ENCODE measurements around the gene TMEM117. TPM values are rescaled to one million over a fixed set of nuclear protein-coding genes. Genes with fewer than 3 reads are reported as not detected.

TMEM117 gene
- total RNA-seq, 1 donor from 2014 or later, result 0.80 TPM

DNA sequence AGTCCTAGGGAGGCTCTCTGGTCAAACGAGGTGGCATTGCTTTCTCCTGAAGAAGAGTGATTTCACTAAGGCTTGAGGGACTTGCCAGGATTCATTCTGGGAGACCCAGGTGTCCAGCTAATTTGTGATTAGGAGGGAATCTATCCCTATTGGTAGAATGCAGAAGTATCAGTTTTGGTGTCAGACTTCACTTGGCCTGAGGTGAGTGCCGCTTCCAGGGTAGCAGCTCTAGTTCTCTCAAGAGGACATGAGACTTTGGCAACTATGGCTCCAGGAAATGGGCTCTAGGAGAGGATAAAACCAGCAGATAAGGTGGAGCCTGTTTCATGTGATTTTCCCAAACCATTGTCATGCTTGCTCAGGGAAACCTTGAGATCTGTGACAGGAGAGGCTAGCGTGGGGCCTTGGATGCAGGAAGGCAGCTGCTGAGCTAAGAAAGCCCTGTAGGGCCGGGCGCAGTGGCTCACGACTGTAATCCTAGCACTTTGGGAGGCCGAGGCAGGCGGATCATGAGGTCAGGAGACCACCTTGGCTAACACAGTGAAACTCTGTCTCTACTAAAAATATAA lies 11.6 kb upstream of the TMEM117 start:
- DNase-seq (ENCODE audit: low spot score), result no peak
- Mint-ChIP-seq H3K4me3 (ENCODE audit: unreplicated experiment) (no peak overlapping the region), H3K9me3 (ENCODE audit: unreplicated experiment) (no peaks in the 10 kb centered on the region), H3K27me3 (ENCODE audit: unreplicated experiment) (no peaks in the 10 kb centered on the region), H3K4me1 (ENCODE audit: unreplicated experiment) (no peaks in the 10 kb centered on the region), H3K36me3 (ENCODE audit: low read depth, unreplicated experiment) (no peaks in the 10 kb centered on the region), H3K27ac (ENCODE audit: unreplicated experiment) (no peak overlapping the region)
- TF ChIP-seq, protein P1, sequence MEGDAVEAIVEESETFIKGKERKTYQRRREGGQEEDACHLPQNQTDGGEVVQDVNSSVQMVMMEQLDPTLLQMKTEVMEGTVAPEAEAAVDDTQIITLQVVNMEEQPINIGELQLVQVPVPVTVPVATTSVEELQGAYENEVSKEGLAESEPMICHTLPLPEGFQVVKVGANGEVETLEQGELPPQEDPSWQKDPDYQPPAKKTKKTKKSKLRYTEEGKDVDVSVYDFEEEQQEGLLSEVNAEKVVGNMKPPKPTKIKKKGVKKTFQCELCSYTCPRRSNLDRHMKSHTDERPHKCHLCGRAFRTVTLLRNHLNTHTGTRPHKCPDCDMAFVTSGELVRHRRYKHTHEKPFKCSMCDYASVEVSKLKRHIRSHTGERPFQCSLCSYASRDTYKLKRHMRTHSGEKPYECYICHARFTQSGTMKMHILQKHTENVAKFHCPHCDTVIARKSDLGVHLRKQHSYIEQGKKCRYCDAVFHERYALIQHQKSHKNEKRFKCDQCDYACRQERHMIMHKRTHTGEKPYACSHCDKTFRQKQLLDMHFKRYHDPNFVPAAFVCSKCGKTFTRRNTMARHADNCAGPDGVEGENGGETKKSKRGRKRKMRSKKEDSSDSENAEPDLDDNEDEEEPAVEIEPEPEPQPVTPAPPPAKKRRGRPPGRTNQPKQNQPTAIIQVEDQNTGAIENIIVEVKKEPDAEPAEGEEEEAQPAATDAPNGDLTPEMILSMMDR (IDR thresholded peaks at IDR 0.05; ENCODE audit: unreplicated experiment), result no peak

DNA sequence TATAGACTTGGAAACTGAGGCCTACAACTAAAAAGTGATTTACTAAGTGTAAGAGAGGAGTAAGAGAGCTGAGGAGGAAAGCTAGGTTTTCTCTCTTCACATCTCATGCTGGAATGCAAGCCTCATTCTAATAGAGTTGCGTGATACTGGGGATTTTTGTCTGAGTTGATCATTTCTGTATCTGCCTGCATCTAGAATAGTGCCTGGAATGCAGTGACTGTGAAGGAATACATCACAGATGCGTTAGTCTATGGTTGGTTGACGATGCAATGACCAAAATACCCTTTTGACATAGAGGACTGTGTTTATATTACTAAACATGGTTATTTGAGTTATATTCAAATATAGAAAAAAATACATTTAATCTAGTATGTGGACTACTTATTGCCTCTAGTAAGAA lies 9.2 kb upstream of the TMEM117 start:
- no peaks in the 10 kb centered on the region for H3K4me1 Mint-ChIP-seq (ENCODE audit: unreplicated experiment)
- TF ChIP-seq, protein P1 (IDR thresholded peaks at IDR 0.05; ENCODE audit: unreplicated experiment), result no peak
- no peak overlapping the region for H3K4me3 Mint-ChIP-seq (ENCODE audit: unreplicated experiment)
- no peak overlapping the region for H3K27ac Mint-ChIP-seq (ENCODE audit: unreplicated experiment)
- DNase-seq (ENCODE audit: low spot score), result no peak
- H3K9me3 Mint-ChIP-seq (ENCODE audit: unreplicated experiment), result no peaks in the 10 kb centered on the region
- H3K36me3 Mint-ChIP-seq (ENCODE audit: low read depth, unreplicated experiment), result no peaks in the 10 kb centered on the region
- H3K27me3 Mint-ChIP-seq (ENCODE audit: unreplicated experiment), result peaks cover 2% of the 10 kb centered on the region

DNA sequence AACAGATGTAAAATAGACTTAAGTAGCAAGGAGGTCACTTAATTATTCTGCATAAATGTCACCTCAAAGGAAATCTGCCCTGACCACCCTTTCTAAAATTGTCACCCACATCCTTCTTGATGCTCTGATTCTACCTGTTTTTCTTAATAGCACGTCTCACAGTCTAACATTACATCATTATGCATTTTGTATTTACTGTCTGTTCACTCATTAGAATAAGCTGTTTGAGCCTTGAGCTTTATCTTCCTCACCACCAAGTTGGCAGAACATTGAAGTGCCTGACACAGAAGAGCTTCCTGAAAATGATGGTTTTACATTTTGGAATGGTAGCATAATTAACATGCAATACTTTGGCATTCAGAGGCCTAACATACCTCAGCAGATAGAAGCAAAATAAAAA lies 8.8 kb upstream of the TMEM117 start:
- H3K27me3 Mint-ChIP-seq (ENCODE audit: unreplicated experiment), result peaks cover 2% of the 10 kb centered on the region
- H3K27ac Mint-ChIP-seq (ENCODE audit: unreplicated experiment), result no peak overlapping the region
- H3K4me3 Mint-ChIP-seq (ENCODE audit: unreplicated experiment), result no peak overlapping the region
- no peak for DNase-seq (ENCODE audit: low spot score)
- no peaks in the 10 kb centered on the region for H3K36me3 Mint-ChIP-seq (ENCODE audit: low read depth, unreplicated experiment)
- no peaks in the 10 kb centered on the region for H3K9me3 Mint-ChIP-seq (ENCODE audit: unreplicated experiment)
- TF ChIP-seq, protein P1 (IDR thresholded peaks at IDR 0.05; ENCODE audit: unreplicated experiment), result no peak
- H3K4me1 Mint-ChIP-seq (ENCODE audit: unreplicated experiment), result no peaks in the 10 kb centered on the region

- peaks cover 6% of the 10 kb centered on the region for H3K4me1 Mint-ChIP-seq (ENCODE audit: unreplicated experiment)
- H3K9me3 Mint-ChIP-seq (ENCODE audit: unreplicated experiment), result no peaks in the 10 kb centered on the region
- peaks cover 5% of the 10 kb centered on the region for H3K27me3 Mint-ChIP-seq (ENCODE audit: unreplicated experiment)
- TF ChIP-seq, protein P1 (IDR thresholded peaks at IDR 0.05; ENCODE audit: unreplicated experiment), result no peak
- no peak overlapping the region for H3K4me3 Mint-ChIP-seq (ENCODE audit: unreplicated experiment)
- H3K36me3 Mint-ChIP-seq (ENCODE audit: low read depth, unreplicated experiment), result peaks cover 6% of the 10 kb centered on the region
- H3K27ac Mint-ChIP-seq (ENCODE audit: unreplicated experiment), result no peak overlapping the region
- DNase-seq (ENCODE audit: low spot score), result no peak
These were observed 3.3 kb upstream of the TMEM117 start for GRCh38 chr12:43832463-43833168.

GRCh38 chr12:43835264-43835655 lies 621 bp upstream of the TMEM117 start:
- H3K9me3 Mint-ChIP-seq (ENCODE audit: unreplicated experiment), result no peaks in the 10 kb centered on the region

More at GRCh38 chr12:43835264-43835655, 621 bp upstream of the TMEM117 start:
- H3K36me3 Mint-ChIP-seq (ENCODE audit: low read depth, unreplicated experiment), result peaks cover 6% of the 10 kb centered on the region
- DNase-seq (ENCODE audit: low spot score), result no peak
- peak overlapping the region; percentile 94 for H3K4me3 Mint-ChIP-seq (ENCODE audit: unreplicated experiment)
- peak overlapping the region; percentile 44 for H3K27ac Mint-ChIP-seq (ENCODE audit: unreplicated experiment)
- TF ChIP-seq, protein P1 (IDR thresholded peaks at IDR 0.05; ENCODE audit: unreplicated experiment), result no peak
- H3K4me1 Mint-ChIP-seq (ENCODE audit: unreplicated experiment), result peaks cover 18% of the 10 kb centered on the region
- H3K27me3 Mint-ChIP-seq (ENCODE audit: unreplicated experiment), result peaks cover 3% of the 10 kb centered on the region
